Measurements from ENCODE around the gene NEK11.

NEK11 gene

GRCh38 chr3:131079086-131079485 lies 52.4 kb downstream of the NEK11 start:
- ChIA-PET POLR2A (ENCODE audit: low non-redundant PET) (no interaction called here), CTCF (interaction anchor here (0.6 to 0.8 kb wide), 2 partner anchors 13 to 1468 kb away, joined by 3 to 5 read pairs; no protein-coding TSS in a partner anchor)
- no peak for DNase-seq (ENCODE audit: low spot score)
- TF ChIP-seq CTCF (conservative IDR thresholded peaks at IDR 0.05; ENCODE audit: low read depth): no peak
- H3K27ac ChIP-seq: no peak overlapping the region

- CTCF ChIA-PET: interaction anchor here (0.8 kb wide), 1 partner anchor 361 kb away, joined by 3 read pairs; no protein-coding TSS in a partner anchor
- no peak overlapping the region for H3K27ac ChIP-seq
- DNase-seq (ENCODE audit: low spot score): no peak
- TF ChIP-seq CTCF (conservative IDR thresholded peaks at IDR 0.05; ENCODE audit: low read depth): no peak
- POLR2A ChIA-PET (ENCODE audit: low non-redundant PET): no interaction called here
Measured at GRCh38 chr3:131081224-131081623, 54.5 kb downstream of the NEK11 start.

GRCh38 chr3:131082246-131082645 lies 55.6 kb downstream of the NEK11 start:
- POLR2A ChIA-PET (ENCODE audit: low non-redundant PET): no interaction called here
- TF ChIP-seq CTCF (conservative IDR thresholded peaks at IDR 0.05; ENCODE audit: low read depth): no peak
- CTCF ChIA-PET: interaction anchor here (0.6 kb wide), 1 partner anchor 359 kb away, joined by 3 read pairs; no protein-coding TSS in a partner anchor
- no peak overlapping the region for H3K27ac ChIP-seq
- DNase-seq (ENCODE audit: low spot score): no peak

GRCh38 chr3:131082871-131083863 lies 56.5 kb downstream of the NEK11 start:
- no peak for TF ChIP-seq CTCF (conservative IDR thresholded peaks at IDR 0.05; ENCODE audit: low read depth)
- H3K27ac ChIP-seq: no peak overlapping the region
- ChIA-PET POLR2A (ENCODE audit: low non-redundant PET) (no interaction called here), CTCF (no interaction called here)
- DNase-seq (ENCODE audit: low spot score): no peak

- ChIA-PET POLR2A (ENCODE audit: low non-redundant PET) (no interaction called here), CTCF (no interaction called here)
- peak; percentile 8 for DNase-seq (ENCODE audit: low spot score)
Measured at GRCh38 chr3:131091768-131092167, 65.1 kb downstream of the NEK11 start.

More at GRCh38 chr3:131091768-131092167, 65.1 kb downstream of the NEK11 start:
- H3K27ac ChIP-seq: no peak overlapping the region
- no peak for TF ChIP-seq CTCF (conservative IDR thresholded peaks at IDR 0.05; ENCODE audit: low read depth)

Data from RWPE1 (cell line).